Activated CD8-positive, alpha-beta T cell treated with anti-CD3 and anti-CD28 coated beads, Interleukin-2, amount 10 ng/mL, durations not matched to agents 7 days and 5 days (primary cell): ENCODE results near the gene DPH1. TPM values are rescaled to one million over a fixed set of nuclear protein-coding genes. Genes with fewer than 3 reads are reported as not detected.

Experiments
- ATAC-seq: fragments of 150-1000 bp; cut with Tn5 transposase; one replicate; pipeline ENCODE4 v1.10.0; 2021; ENCODE audit warnings: moderate library complexity
- CTCF ChIA-PET: fragments of 350-600 bp; sonication (Branson Sonifier 250); formaldehyde crosslinking; loops from one replicate; lab custom pipeline; 2021; ENCODE audit warnings: antibody characterized with exemption; lab: Charles Lee
- POLR2A ChIA-PET: fragments of 350-600 bp; sonication (Branson Sonifier 250); formaldehyde crosslinking; loops from one replicate; lab custom pipeline; 2021; ENCODE audit warnings: antibody characterized with exemption; lab: Charles Lee
- DNase-seq: peaks from one replicate; pipeline ENCODE4 v3.0.0-alpha.2; 2020
- H3K27ac Mint-ChIP-seq: one replicate; pipeline ENCODE4 v1.8.0; 2021; ENCODE audit warnings: mild to moderate bottlenecking, mixed read lengths
- H3K27me3 Mint-ChIP-seq: one replicate; pipeline ENCODE4 v1.8.0; 2021; ENCODE audit warnings: low read depth, mixed read lengths
- H3K36me3 Mint-ChIP-seq: one replicate; pipeline ENCODE4 v1.8.0; 2021; ENCODE audit warnings: low read depth, mixed read lengths
- H3K4me1 Mint-ChIP-seq: one replicate; pipeline ENCODE4 v1.8.0; 2021; ENCODE audit warnings: low read depth, mixed read lengths
- H3K4me3 Mint-ChIP-seq: one replicate; pipeline ENCODE4 v1.8.0; 2021; ENCODE audit warnings: mild to moderate bottlenecking, mixed read lengths
- H3K9me3 Mint-ChIP-seq: one replicate; pipeline ENCODE4 v1.8.0; 2022; ENCODE audit warnings: mixed read lengths; ENCODE audit not compliant: insufficient read depth
- total RNA-seq, 2 experiments: library from RNA; stranded (reverse); gene quantifications; one replicate each; pipeline ENCODE4 v1.2.3, GENCODE V29; 2021

Gene DPH1
- total RNA-seq, 2 experiments from 2014 or later = 24.6 to 24.7 TPM

GRCh38 chr17:2067608-2068024 lies 37.7 kb downstream of the DPH1 start:
- no peaks in the 10 kb centered on the region for H3K9me3 Mint-ChIP-seq
- H3K4me3 Mint-ChIP-seq = no peak overlapping the region
- ATAC-seq = no peak
- DNase-seq = no peak
- H3K27me3 Mint-ChIP-seq = no peaks in the 10 kb centered on the region
- ChIA-PET CTCF (interaction anchor here (0.9 to 4.6 kb wide), 10 partner anchors 10 to 215 kb away, joined by 3 to 47 read pairs (median 4); partner anchors contain the start of gene HIC1), POLR2A (interaction anchor here (1.3 to 1.4 kb wide), 2 partner anchors 11 to 22 kb away, joined by 7 to 13 read pairs; no protein-coding TSS in a partner anchor)
- H3K36me3 Mint-ChIP-seq = peaks cover 84% of the 10 kb centered on the region
- H3K4me1 Mint-ChIP-seq = peaks cover 76% of the 10 kb centered on the region
- peak overlapping the region; percentile 51 for H3K27ac Mint-ChIP-seq

- DNase-seq = no peak
- ChIA-PET POLR2A (interaction anchor here (1.3 to 1.4 kb wide), 2 partner anchors 11 to 22 kb away, joined by 7 to 13 read pairs; no protein-coding TSS in a partner anchor), CTCF (interaction anchor here (0.9 to 4.6 kb wide), 9 partner anchors 10 to 335 kb away, joined by 3 to 47 read pairs (median 3); partner anchors contain the start of gene HIC1)
- Mint-ChIP-seq H3K4me1 (peaks cover 74% of the 10 kb centered on the region), H3K9me3 (no peaks in the 10 kb centered on the region), H3K27ac (peak overlapping the region; percentile 84), H3K27me3 (no peaks in the 10 kb centered on the region), H3K4me3 (no peak overlapping the region), H3K36me3 (peaks cover 82% of the 10 kb centered on the region)
- no peak for ATAC-seq
Measured at GRCh38 chr17:2068031-2068518, 38.1 kb downstream of the DPH1 start.

DNA sequence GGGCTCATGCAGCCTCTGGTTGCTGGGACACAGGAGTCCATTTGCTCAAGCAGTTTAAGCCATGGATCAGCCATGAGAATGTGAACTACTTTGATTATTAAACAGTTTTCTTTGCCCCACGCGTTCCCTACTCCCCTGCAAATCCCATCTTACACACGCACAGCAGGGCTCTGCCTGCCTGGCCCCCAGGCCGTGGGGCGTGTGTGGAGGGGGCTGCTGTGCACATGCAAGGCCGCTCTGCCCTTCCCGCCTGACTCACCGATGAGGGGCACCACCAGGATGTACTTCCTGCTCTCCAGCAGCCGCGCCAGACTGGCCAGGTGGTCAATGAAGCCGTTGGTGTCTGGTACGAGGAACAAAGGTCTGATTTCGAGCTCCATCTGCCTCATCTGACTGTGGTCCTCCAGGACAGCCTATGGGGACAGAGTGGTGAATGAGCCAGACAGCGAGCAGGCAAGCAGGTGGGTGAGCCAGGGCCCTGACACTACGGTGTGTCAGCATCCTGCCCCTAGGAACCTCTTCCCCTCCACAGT lies 38.6 kb downstream of the DPH1 start:
- Mint-ChIP-seq H3K36me3 (peaks cover 78% of the 10 kb centered on the region), H3K27me3 (no peaks in the 10 kb centered on the region), H3K4me3 (peak overlapping the region; percentile 32), H3K27ac (peak overlapping the region; percentile 84), H3K9me3 (no peaks in the 10 kb centered on the region), H3K4me1 (peaks cover 68% of the 10 kb centered on the region)
- DNase-seq = no peak
- ATAC-seq = no peak
- CTCF ChIA-PET = interaction anchor here (0.9 to 4.6 kb wide), 11 partner anchors 11 to 334 kb away, joined by 3 to 47 read pairs (median 3); partner anchors contain the start of gene HIC1
- POLR2A ChIA-PET = interaction anchor here (1.2 to 1.4 kb wide), 3 partner anchors 12 to 176 kb away, joined by 4 to 13 read pairs (median 7); no protein-coding TSS in a partner anchor

- Mint-ChIP-seq H3K4me1 (peaks cover 67% of the 10 kb centered on the region), H3K27ac (peak overlapping the region; percentile 84), H3K9me3 (no peaks in the 10 kb centered on the region), H3K27me3 (no peaks in the 10 kb centered on the region), H3K4me3 (peak overlapping the region; percentile 16), H3K36me3 (peaks cover 71% of the 10 kb centered on the region)
- ChIA-PET POLR2A (interaction anchor here (0.8 to 2.2 kb wide), 3 partner anchors 16 to 322 kb away, joined by 3 to 8 read pairs (median 3); no protein-coding TSS in a partner anchor), CTCF (interaction anchor here (1.2 to 4.6 kb wide), 6 partner anchors 12 to 211 kb away, joined by 3 to 47 read pairs (median 10); partner anchors contain the start of gene HIC1)
- peak; percentile 82 for ATAC-seq
- DNase-seq = peak; percentile 78
Measured at GRCh38 chr17:2070241-2071023, 40.5 kb downstream of the DPH1 start.

DNA sequence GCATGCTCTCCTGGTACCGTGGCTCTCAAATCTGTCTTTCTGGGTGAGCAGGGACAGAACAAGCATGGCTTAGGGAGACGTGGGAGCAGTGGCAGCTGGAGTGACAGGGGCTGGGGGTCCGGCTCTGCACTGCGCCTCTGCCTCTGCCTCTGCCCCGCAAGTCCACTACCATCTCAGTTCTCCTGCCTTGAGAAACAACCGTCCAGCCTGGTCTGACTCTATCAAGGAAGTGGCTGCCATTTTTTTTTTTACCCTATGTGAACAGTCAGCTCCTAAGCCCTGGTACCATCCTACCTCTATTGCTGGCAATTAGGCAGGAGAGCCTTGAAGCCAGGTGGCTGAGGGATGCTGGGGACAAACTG lies 41.1 kb downstream of the DPH1 start:
- H3K27ac Mint-ChIP-seq = peak overlapping the region; percentile 59
- no peaks in the 10 kb centered on the region for H3K27me3 Mint-ChIP-seq
- no peak for ATAC-seq
- ChIA-PET POLR2A (interaction anchor here (0.8 to 2.2 kb wide), 4 partner anchors 12 to 18 kb away, joined by 3 to 8 read pairs (median 4); partner anchors contain the start of gene HIC1), CTCF (interaction anchor here (1.2 to 4.6 kb wide), 4 partner anchors 12 to 174 kb away, joined by 3 to 47 read pairs (median 9); no protein-coding TSS in a partner anchor)
- DNase-seq = no peak
- H3K4me1 Mint-ChIP-seq = peaks cover 72% of the 10 kb centered on the region
- no peaks in the 10 kb centered on the region for H3K9me3 Mint-ChIP-seq
- H3K36me3 Mint-ChIP-seq = peaks cover 67% of the 10 kb centered on the region
- no peak overlapping the region for H3K4me3 Mint-ChIP-seq

- ATAC-seq (no peak), DNase-seq (no peak)
- ChIA-PET CTCF (interaction anchor here (1.0 to 4.6 kb wide), 5 partner anchors 10 to 173 kb away, joined by 3 to 47 read pairs (median 5); no protein-coding TSS in a partner anchor), POLR2A (interaction anchor here (0.8 to 2.2 kb wide), 4 partner anchors 12 to 24 kb away, joined by 3 to 8 read pairs (median 4); partner anchors contain the start of gene HIC1)
- peaks cover 74% of the 10 kb centered on the region for H3K4me1 Mint-ChIP-seq
- peak overlapping the region; percentile 15 for H3K27ac Mint-ChIP-seq
- H3K36me3 Mint-ChIP-seq = peaks cover 68% of the 10 kb centered on the region
- no peaks in the 10 kb centered on the region for H3K27me3 Mint-ChIP-seq
- H3K4me3 Mint-ChIP-seq = no peak overlapping the region
- no peaks in the 10 kb centered on the region for H3K9me3 Mint-ChIP-seq
Measured at GRCh38 chr17:2071455-2072281, 41.7 kb downstream of the DPH1 start.

GRCh38 chr17:2074919-2075318 lies 45.0 kb downstream of the DPH1 start:
- H3K36me3 Mint-ChIP-seq = peaks cover 63% of the 10 kb centered on the region

DNA sequence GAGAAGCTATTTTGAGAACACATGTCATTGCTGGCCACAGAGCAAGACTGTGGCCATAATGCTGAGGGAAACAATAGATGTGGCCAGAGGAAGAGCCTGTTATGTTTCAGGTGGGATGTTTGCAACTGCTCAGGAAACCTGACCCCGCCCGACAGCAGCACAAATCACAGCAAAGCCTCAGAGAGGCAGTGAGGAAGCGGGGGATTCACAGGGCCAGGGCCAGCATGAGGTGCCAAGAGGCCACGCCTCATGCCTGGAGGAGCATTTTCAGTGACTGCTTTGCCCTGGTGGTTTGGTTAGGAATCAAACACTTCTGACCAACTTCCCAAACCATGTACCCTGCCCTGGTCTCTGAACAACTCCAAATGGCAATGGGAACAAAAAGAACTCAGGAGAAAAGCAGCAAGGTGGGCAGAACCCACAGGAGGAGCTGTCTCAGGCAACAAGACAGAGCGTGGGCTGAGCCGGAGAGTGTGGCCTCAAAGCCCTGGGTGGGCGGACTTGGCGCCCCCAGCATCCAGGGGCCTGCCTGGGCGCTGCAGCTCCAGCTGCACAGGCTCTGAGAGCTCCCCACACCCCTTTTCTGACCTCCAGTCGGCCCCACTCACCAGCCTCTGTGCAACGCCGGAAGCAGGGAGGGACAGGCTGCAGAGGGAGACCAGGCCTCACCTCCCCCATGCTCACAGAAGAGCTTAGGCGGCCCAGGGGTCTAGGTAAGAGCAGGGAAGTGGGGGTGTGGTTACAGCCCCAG lies 45.6 kb downstream of the DPH1 start:
- Mint-ChIP-seq H3K36me3 (peaks cover 63% of the 10 kb centered on the region), H3K4me1 (peaks cover 36% of the 10 kb centered on the region), H3K27ac (peak overlapping the region; percentile 56), H3K27me3 (no peaks in the 10 kb centered on the region), H3K9me3 (no peaks in the 10 kb centered on the region), H3K4me3 (no peak overlapping the region)
- ATAC-seq (peak; percentile 55), DNase-seq (no peak)
- CTCF ChIA-PET = interaction anchor here (1.7 to 2.2 kb wide), 2 partner anchors 14 to 170 kb away, joined by 3 to 8 read pairs; no protein-coding TSS in a partner anchor
- POLR2A ChIA-PET = interaction anchor here (0.6 to 1.3 kb wide), 4 partner anchors 8 to 209 kb away, joined by 4 to 6 read pairs (median 4); partner anchors contain the start of gene HIC1

More at GRCh38 chr17:2074919-2075318, 45.0 kb downstream of the DPH1 start:
- no peak overlapping the region for H3K4me3 Mint-ChIP-seq
- no peaks in the 10 kb centered on the region for H3K9me3 Mint-ChIP-seq
- ChIA-PET POLR2A (interaction anchor here (1.0 to 1.1 kb wide), 2 partner anchors 9 to 20 kb away, joined by 4 to 5 read pairs; partner anchors contain the start of gene HIC1), CTCF (interaction anchor here (0.8 to 2.2 kb wide), 3 partner anchors 11 to 170 kb away, joined by 3 to 8 read pairs (median 4); no protein-coding TSS in a partner anchor)
- ATAC-seq (no peak), DNase-seq (no peak)
- H3K4me1 Mint-ChIP-seq = peaks cover 42% of the 10 kb centered on the region
- no peak overlapping the region for H3K27ac Mint-ChIP-seq
- no peaks in the 10 kb centered on the region for H3K27me3 Mint-ChIP-seq

GRCh38 chr17:2076087-2076984 lies 46.4 kb downstream of the DPH1 start:
- peaks cover 33% of the 10 kb centered on the region for H3K4me1 Mint-ChIP-seq

More at GRCh38 chr17:2076087-2076984, 46.4 kb downstream of the DPH1 start:
- H3K36me3 Mint-ChIP-seq = peaks cover 63% of the 10 kb centered on the region
- H3K27ac Mint-ChIP-seq = no peak overlapping the region
- ChIA-PET CTCF (interaction anchor here (0.9 to 1.7 kb wide), 3 partner anchors 12 to 13 kb away, joined by 3 to 5 read pairs (median 3); no protein-coding TSS in a partner anchor), POLR2A (interaction anchor here (1.1 to 1.3 kb wide), 2 partner anchors 9 to 22 kb away, joined by 4 to 5 read pairs; partner anchors contain the start of gene HIC1)
- DNase-seq (no peak), ATAC-seq (no peak)
- no peaks in the 10 kb centered on the region for H3K9me3 Mint-ChIP-seq
- no peaks in the 10 kb centered on the region for H3K27me3 Mint-ChIP-seq
- H3K4me3 Mint-ChIP-seq = no peak overlapping the region
